Mucosa of descending colon (tissue), 3 donors: ENCODE results near the gene MLH3. TPM values are rescaled to one million over a fixed set of nuclear protein-coding genes. Genes with fewer than 3 reads are reported as not detected.

ENCODE experiments used
- ATAC-seq: fragments of 200-7000 bp; cut with Tn5 transposase; one replicate; pipeline ENCODE4 v1.9.1; 2020; ENCODE audit warnings: mild to moderate bottlenecking, moderate library complexity
- DNase-seq, 3 donors: peaks; one replicate each; pipeline ENCODE4 v3.0.0-alpha.2; 2020
- H3K36me3 ChIP-seq: fragments of 200-600 bp; one replicate; pipeline ENCODE4 v1.8.0; 2021; ENCODE audit warnings: low read depth, mild to moderate bottlenecking
- H3K4me1 ChIP-seq: fragments of 200-600 bp; one replicate; pipeline ENCODE4 v1.8.0; 2021; ENCODE audit warnings: low read depth, mild to moderate bottlenecking
- H3K4me3 ChIP-seq: fragments of 200-600 bp; one replicate; pipeline ENCODE4 v1.8.0; 2021; ENCODE audit warnings: mild to moderate bottlenecking
- H3K9me3 ChIP-seq: fragments of 200-600 bp; one replicate; pipeline ENCODE4 v1.8.0; 2021; ENCODE audit warnings: mild to moderate bottlenecking
- intact Hi-C, 2 donors: fragments of 100-400 bp; cut with DNase I in 1 of 2; cut with micrococcal nuclease in 1 of 2; formaldehyde crosslinking; loops; one replicate each; pipeline versions ENCODE4 v1.11.0 to v1.11.1; 2022; cut with DNase I, micrococcal nuclease
- total RNA-seq, 3 donors: library from RNA; stranded (reverse); fragmentation: NEBNext Ultra II Directional in 2 of 3; extraction: Animal tissue kit (Norgen Biotek cat#: 25700) in 2 of 3; gene quantifications; one replicate each; pipeline versions ENCODE4 v1.2.1 to v1.2.4, GENCODE V29; 2021 to 2023
- TF ChIP-seq, protein P1 (sequence below): fragments of 200-600 bp; IDR thresholded peaks from one replicate; pipeline ENCODE4 v1.8.0; 2022; ENCODE audit warnings: antibody characterized with exemption, mild to moderate bottlenecking
- donor health status: DM: no; HTN: no; CAD: no; lungs with moderate emphysema.
- donor health status: DM: no; HTN: no; CAD: no.
- donor health status: DM: no; HTN: yes; CAD: no.

Gene MLH3
- total RNA-seq, 3 donors from 2014 or later = 22.2 to 40.8 (median 26.2) TPM

- H3K4me1 ChIP-seq = no peaks in the 10 kb centered on the region
- peaks cover 6% of the 10 kb centered on the region for H3K36me3 ChIP-seq
- H3K4me3 ChIP-seq = no peak overlapping the region
- ATAC-seq = no peak
- intact Hi-C loops = no loop called here
- TF ChIP-seq, protein P1, sequence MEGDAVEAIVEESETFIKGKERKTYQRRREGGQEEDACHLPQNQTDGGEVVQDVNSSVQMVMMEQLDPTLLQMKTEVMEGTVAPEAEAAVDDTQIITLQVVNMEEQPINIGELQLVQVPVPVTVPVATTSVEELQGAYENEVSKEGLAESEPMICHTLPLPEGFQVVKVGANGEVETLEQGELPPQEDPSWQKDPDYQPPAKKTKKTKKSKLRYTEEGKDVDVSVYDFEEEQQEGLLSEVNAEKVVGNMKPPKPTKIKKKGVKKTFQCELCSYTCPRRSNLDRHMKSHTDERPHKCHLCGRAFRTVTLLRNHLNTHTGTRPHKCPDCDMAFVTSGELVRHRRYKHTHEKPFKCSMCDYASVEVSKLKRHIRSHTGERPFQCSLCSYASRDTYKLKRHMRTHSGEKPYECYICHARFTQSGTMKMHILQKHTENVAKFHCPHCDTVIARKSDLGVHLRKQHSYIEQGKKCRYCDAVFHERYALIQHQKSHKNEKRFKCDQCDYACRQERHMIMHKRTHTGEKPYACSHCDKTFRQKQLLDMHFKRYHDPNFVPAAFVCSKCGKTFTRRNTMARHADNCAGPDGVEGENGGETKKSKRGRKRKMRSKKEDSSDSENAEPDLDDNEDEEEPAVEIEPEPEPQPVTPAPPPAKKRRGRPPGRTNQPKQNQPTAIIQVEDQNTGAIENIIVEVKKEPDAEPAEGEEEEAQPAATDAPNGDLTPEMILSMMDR = no peak
- no peak for DNase-seq
- no peaks in the 10 kb centered on the region for H3K9me3 ChIP-seq
Measured at GRCh38 chr14:75094896-75095295, 43.6 kb upstream of the MLH3 start.

DNA sequence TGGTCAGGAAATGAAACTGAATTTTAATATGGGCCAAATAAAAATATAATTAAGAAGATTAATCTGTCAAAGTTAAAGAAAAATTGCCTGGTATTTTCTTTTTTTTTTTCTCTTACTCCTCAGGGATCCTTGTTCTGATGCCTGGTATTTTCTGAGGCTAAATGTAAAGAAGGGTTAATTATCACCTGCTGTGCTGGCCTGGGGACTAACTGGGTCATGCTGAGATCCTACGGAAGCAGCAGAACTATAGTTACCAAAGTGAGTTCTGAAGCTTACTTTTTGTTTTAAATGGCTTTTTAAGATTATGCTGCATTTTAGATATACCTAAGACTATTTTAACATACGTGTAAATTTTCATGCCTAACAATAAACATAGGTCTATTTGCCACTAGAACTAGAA is 41.4 kb upstream of the MLH3 start:
- no peak for DNase-seq
- no peak overlapping the region for H3K4me3 ChIP-seq
- TF ChIP-seq, protein P1 = no peak
- H3K9me3 ChIP-seq = no peaks in the 10 kb centered on the region
- H3K4me1 ChIP-seq = no peaks in the 10 kb centered on the region
- intact Hi-C loops = no loop called here
- H3K36me3 ChIP-seq = peaks cover 6% of the 10 kb centered on the region
- ATAC-seq = no peak

DNA sequence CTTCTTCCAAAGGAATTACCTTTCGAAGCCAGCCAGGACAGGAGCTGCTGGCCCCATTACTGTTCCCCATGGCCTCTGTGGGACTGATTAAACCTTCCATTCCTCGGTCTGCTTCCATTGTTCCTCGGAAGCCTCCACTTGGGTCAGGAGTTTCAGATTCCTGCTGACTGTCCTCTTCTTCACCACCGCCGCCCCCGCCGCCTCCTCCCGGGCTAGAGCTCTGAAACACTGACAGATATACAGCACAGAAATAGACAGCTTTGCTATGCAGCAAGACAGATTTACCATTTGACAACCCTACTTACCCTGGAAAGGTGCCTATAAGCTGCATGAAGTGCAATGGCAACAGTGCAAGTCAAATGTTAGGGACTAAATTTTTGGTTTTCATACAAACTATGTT is 40.0 kb upstream of the MLH3 start:
- Histone ChIP-seq H3K9me3 (no peaks in the 10 kb centered on the region), H3K4me1 (no peaks in the 10 kb centered on the region), H3K36me3 (peaks cover 13% of the 10 kb centered on the region), H3K4me3 (no peak overlapping the region)
- DNase-seq (no peak), ATAC-seq (no peak)
- intact Hi-C loops = no loop called here
- TF ChIP-seq, protein P1 = no peak

GRCh38 chr14:75090353-75090752 is 39.1 kb upstream of the MLH3 start:
- intact Hi-C loops = no loop called here
- H3K36me3 ChIP-seq = peaks cover 13% of the 10 kb centered on the region

DNA sequence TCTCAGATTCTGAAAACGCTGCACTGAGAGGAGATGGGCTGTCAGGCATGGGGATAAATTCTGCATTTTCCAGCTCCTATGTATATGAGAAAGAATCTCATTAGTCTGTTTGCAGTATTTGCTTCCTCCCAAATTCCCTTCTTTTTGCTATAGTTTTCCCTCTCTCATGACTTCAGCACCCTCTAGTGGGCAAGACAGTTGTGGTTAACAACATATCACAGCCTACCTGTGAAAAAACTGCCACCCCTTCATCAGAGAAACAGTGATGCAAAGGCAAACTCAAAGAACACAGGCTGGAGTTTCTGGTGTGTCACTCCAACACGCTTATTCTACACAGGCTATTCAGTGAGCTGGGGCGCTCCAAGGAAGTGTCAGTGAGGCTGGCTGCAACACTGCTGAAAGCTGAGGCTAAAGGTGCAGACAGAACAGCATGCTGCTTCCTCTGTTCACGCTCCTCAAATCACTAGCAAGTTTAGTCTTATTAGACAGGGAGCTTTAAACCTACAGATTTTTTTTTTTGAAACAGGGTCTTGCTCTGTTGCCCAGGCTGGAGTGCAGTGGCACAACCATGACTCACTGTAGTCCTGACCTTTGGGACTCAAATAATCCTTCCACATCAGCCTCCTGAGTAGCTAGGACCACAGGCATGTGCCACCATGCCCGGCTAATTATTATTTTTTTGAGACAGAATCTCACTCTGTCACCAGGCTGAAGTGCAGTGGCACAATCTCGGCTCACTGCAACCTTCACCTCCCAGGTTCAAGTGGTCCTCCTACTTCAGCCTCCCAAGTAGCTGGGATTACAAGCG is 37.5 kb upstream of the MLH3 start:
- TF ChIP-seq, protein P1 = peak; percentile 47
- H3K9me3 ChIP-seq = no peaks in the 10 kb centered on the region
- DNase-seq = peak in 1 of 3 donors; percentile 87
- no peaks in the 10 kb centered on the region for H3K4me1 ChIP-seq
- intact Hi-C loops = loop anchor here in 1 of 2 donors (5.0 kb wide), 1 partner anchor 141 kb away; no protein-coding TSS in a partner anchor
- no peak overlapping the region for H3K4me3 ChIP-seq
- peak; percentile 81 for ATAC-seq
- peaks cover 13% of the 10 kb centered on the region for H3K36me3 ChIP-seq

More at GRCh38 chr14:75090353-75090752, 39.1 kb upstream of the MLH3 start:
- DNase-seq (no peak), ATAC-seq (no peak)
- H3K9me3 ChIP-seq = no peaks in the 10 kb centered on the region
- TF ChIP-seq, protein P1 = no peak
- H3K4me3 ChIP-seq = no peak overlapping the region
- no peaks in the 10 kb centered on the region for H3K4me1 ChIP-seq
